Ishikawa (cell line): ENCODE results near the gene TMCO6.

Experiments
- EGR1 ChIP-seq: IDR thresholded peaks from 2 replicates; pipeline ENCODE4 v1.6.1; 2012
- EP300 ChIP-seq: IDR thresholded peaks from 2 replicates; pipeline ENCODE4 v1.6.1; 2012; ENCODE audit warnings: borderline replicate concordance
- RAD21 ChIP-seq: IDR thresholded peaks from 2 replicates; pipeline ENCODE4 v1.6.1; 2012; ENCODE audit warnings: low read depth
- TAF1 ChIP-seq: IDR thresholded peaks from 2 replicates; pipeline ENCODE4 v1.6.1; 2012; ENCODE audit warnings: low read depth, mild to moderate bottlenecking
- YY1 ChIP-seq: IDR thresholded peaks from 2 replicates; pipeline ENCODE4 v1.6.1; 2012; ENCODE audit warnings: low read depth
- TF ChIP-seq, protein P1 (sequence below): IDR thresholded peaks from 2 replicates; pipeline ENCODE4 v1.6.1; 2012

DNA sequence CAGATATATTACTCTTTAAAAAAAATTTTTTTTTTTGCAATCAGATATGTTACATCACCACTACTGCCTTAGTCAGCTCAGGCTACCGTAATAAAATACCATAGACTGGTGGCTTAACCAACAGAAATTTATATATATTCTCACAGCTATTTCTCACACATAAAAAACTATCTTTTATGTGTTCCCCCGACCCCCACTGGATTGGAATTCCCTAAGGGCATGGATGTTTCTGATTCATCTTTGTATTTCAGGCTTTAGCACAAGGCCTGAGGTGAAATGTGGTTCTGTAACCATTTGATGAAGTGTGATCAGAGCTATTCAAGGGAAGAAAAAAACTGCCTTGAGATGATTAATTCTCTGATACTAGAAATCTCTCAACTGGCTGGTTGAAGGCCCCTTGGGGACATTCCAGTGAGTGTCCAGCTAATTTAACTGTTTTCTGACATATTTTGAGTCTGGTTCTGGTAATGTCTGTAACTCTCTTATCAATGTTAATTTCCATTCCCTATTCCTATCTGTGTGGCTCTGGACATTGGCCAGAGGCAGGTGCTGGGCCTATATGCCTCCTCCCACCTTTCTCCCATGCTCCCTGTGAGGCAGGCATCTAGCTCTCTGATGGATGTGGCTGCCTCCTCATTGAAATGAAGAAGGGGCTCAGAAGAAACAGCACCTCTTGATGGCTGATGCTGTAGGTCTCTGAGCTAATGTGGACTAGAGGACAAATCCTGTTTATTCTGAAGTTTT, 8.8 kb upstream of the TMCO6 start:
- TF ChIP-seq EP300, result no peak
- TF ChIP-seq, protein P1, sequence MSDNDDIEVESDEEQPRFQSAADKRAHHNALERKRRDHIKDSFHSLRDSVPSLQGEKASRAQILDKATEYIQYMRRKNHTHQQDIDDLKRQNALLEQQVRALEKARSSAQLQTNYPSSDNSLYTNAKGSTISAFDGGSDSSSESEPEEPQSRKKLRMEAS, result no peak
- TF ChIP-seq YY1, result no peak
- no peak for TF ChIP-seq TAF1
- TF ChIP-seq EGR1, result no peak
- TF ChIP-seq RAD21, result no peak
